Activated CD4-positive, alpha-beta T cell treated with anti-CD3 and anti-CD28 coated beads, Interleukin-2, amount 50 U/mL, for 24 hours (primary cell): ENCODE data around the gene TRPM5.

ENCODE experiments used
- DNase-seq, 2 donors: peaks; one replicate each; pipeline ENCODE4 v3.0.0-alpha.2; 2020; ENCODE audit warnings: low read depth in 1 of 2, low spot score in 1 of 2

TRPM5 gene

GRCh38 chr11:2470495-2470894 lies 26.2 kb upstream of the TRPM5 start:
- no peak for DNase-seq

DNA sequence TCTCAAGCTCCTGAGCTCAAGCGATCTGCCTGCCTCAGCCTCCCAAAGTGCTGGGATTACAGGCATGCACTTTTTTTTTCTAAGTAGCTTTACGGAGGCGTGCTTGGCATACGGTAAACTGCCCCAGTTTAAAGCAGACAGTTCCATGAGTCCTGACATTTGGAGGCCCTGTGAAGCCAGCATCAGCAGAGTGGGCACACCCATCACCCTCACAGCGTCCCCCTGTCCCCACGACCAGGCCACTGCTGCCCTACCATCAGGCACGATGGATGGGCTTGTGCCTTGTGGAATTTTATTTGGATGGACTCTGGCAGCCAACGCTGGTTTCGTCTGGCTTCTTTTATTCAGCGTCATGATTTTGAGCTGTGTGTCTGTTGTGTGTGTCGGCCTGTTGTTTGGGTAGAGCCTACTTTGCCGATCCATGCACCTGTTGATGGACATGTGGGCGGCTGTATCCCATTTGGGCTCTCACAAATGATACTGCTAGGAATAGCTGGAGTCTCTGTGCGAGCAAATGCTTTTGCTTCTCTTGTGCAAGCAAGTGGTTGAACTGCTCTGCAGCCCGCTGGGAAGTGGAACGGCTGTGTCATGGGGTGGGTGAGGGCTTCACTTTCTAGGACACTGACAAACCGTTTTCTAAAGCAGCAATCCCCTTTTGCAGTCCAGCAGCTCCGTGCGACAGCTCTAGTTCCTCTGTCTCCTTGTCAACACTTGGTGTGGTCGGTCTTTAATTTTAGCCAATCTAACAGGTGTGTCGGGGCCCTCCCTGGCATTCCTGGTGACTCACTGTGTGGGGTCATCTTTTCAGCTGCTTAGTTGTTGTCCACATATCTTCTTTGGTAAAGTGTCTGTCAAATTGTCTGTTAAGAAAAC lies 24.3 kb upstream of the TRPM5 start:
- no peak for DNase-seq

DNA sequence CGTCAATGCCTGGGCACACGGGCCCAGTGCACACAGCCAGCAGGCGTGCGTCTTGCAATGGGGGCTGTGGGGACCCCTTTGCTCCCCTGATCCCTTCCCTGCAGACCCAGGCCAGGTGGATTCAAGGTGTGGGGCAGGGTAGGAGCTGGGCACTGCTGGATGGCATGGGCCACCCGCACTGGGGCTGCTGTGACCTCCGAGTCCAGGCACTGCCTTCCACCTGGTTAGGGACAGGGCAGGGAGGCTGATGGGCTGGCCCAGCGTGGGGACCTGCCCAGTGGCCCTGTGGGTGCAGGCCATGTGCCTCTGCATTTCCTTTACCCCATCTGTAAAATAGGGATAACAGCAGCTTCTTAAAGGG lies 23.4 kb upstream of the TRPM5 start:
- no peak for DNase-seq

DNA sequence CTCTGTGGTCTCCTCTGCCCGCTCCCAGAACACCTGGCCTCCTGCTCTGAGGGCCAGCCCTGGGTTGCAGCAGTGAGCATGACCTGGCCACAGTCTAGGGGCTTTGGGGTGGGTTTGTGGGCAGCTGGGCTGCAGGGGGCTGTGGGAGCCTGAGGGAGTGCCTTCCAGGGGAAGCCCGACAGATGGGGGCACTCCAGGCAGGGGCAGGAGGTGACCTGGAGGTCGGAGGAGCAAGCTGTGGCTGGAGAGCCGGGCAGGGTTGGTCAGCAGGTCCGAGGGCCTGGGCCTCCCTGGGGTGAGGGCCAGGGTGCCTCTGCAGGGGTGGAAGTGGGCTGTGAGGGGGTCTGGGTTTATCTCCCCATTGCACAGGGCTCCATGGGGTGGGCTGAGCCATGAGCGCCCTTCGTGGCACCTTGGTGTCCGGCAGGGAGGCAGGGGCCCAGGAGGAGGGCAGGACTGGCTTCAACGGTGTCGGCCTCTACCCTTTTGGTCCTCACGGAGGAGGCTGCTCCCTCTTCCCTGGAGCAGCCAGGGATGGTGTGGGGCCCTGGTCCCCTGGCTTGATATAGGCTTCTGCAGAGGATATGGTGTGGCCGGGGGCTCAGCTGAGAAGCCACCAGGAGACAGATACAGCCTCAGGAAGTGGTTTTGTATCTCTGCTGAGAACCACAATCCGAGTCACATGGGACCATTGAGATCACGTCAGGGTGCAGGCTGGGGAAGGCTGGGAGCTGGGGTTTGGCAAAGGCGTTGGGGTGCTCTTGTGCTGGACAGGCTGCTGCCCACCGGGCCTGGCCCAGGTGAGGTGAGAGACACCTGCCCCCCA lies 22.8 kb upstream of the TRPM5 start:
- DNase-seq = peak in 1 of 2 donors; percentile 41

DNA sequence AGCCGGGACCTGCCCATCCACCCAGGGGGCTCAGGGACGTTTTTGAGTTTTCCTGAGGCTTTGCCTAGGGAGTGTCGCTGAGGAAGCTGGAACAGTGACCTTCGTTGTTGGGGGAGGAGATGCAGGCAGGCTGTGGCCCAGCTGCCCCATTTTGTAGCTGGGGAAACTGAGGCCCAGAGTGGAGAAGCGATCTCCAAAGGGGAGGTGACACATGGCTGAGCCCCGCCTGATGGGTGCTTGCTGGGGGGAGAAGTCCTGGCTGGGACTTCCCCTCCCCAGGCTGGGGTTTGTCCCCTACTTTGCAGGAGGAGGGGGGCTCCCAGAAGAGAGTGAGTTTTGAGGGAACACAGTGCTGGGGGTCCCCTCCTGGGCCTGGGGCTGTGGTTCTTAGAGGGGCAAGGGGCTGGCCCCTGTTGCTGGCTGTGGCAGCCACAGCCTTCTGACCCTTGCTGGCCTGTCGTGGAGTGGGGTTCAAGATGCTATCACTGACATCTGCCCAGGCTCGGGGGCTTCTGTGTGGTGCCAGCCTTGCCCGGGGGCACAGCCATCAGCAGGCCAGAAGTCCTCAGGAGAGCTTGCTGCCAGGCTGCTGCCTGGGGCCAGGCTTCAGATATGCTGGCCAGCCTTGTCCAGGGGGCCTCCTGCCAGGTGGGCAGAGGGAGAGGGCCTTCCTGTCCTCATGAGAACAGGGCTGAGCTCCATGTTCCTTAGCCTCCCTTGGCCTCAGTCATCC lies 21.9 kb upstream of the TRPM5 start:
- DNase-seq = no peak

- no peak for DNase-seq
Observed at GRCh38 chr11:2465202-2466068, 21.1 kb upstream of the TRPM5 start.

DNA sequence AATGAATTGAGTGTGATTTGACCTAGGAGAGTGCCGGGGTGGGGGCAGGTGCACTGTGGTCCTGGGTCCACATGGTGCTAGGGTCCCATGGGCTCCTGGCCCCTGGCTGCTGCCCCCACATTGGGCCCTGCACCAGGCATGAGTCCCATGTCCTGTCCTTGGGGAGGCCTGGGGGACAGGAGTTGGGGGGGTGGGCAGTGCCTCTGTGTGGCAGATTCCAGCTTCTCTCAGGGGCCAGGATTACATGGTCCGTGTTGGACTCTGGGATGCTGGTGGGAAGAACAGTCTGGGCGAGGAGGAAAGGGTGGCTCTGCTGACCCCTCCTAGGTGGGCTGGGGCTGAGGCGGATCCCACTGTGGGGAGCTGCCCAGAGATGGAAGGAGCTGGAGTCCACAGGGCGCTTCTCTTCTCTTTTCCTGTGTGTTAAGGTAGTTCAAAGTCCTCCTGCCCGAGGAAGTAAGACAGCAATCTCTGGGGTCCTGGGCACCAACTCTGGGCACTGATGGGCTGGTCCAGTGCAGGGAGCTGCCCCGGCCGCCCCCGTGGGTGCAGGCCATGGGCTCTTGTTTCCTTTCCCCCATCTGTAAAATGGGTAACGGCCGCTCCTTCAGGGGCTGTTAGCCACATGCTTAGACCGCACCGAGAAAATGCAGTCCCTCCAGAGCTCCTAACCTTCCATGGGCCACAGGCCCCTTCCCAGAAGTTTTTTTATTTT lies 20.3 kb upstream of the TRPM5 start:
- DNase-seq = no peak

DNA sequence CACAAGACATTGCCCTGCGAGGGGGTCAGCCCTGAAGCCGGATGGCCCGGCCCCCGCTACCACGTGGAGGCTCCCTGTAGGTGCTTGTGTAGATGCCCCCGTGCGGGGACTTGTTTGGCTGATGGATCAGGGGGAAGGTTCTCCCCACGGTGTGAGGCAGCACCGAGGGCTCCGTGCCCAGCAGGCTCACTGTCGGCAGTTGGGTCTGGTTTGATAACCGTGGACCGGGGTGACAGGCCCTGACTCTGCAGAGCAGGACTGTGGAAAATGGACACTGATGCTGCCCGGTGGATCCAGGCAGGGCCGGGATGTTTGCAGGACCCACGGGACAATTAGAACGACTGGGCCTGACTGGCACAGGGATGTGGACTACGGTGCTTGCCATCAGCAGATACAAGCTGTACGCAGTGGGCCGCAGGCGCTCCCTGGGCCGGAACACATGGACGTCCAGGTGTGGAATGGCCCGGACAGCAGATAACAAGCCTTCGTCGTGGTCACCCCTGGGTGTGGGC lies 19.5 kb upstream of the TRPM5 start:
- no peak for DNase-seq

DNA sequence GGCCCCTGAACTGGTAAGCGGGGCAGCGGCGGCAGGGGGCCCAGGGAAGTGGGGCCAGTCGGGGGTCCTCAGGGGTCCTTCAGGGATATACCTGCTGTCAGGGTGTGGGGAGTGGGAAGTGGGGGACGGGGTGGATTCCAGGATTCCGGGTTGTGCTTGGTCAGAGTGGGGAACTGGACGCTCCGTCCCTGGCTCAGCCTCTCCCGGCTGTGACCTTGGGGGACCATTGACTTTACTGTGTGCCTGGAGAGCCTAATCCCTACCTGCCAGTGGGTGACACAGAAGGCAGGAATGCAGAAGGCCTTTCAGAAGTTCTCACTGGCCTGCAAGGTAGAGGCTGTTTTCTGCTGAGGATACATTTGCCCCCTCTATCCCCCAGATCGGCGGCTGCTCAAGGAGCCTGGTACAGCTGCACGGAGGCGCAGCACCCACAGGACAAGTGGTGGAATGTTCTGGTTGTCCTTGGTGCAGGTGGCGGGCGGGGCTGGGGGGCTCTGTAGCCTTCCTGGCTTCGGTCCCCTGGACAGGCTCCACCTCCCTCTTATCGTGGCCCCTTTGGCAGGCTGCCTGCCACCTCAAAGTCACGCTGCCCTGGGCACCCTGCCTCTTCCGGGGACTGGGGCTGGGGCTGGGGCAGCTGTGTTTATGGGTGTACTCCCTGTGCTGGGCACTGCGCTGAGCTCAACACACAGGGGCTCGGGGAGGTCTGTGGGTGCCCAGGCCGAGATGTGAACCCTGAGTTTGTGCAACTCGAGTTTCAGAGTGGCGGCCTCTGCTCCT lies 18.9 kb upstream of the TRPM5 start:
- no peak for DNase-seq

- DNase-seq = no peak
Observed at GRCh38 chr11:2462543-2462985, 18.2 kb upstream of the TRPM5 start.

DNA sequence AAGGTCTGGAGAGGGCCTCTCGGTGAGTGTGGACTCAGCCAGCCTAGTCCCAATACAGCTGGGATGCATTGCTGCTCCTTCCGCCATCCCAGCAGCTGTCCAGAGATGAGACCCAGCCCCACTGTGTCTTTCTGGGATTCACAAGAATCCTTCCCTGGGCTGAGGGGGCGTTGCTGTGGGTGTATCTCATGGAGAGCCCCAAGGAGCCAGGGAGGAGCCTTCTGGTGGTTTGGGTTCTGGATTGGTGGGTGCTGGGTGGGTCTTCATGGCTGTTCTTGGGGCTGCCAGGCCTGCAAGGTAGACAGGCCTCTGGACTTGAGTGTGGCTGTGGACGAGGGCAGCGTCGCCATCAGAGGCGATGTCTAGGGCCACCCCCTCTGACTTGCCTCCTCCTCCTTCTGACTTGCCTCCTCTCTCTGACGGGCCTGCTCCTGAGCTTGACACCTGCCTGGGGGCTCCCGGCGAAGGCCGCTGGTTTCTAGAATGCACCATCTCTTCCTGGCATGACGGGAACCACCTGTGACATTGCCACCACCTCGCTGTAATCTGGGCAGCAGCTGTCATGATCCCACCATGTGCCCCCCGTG lies 17.7 kb upstream of the TRPM5 start:
- no peak for DNase-seq

- no peak for DNase-seq
Observed at GRCh38 chr11:2461253-2461955, 17.1 kb upstream of the TRPM5 start.

DNA sequence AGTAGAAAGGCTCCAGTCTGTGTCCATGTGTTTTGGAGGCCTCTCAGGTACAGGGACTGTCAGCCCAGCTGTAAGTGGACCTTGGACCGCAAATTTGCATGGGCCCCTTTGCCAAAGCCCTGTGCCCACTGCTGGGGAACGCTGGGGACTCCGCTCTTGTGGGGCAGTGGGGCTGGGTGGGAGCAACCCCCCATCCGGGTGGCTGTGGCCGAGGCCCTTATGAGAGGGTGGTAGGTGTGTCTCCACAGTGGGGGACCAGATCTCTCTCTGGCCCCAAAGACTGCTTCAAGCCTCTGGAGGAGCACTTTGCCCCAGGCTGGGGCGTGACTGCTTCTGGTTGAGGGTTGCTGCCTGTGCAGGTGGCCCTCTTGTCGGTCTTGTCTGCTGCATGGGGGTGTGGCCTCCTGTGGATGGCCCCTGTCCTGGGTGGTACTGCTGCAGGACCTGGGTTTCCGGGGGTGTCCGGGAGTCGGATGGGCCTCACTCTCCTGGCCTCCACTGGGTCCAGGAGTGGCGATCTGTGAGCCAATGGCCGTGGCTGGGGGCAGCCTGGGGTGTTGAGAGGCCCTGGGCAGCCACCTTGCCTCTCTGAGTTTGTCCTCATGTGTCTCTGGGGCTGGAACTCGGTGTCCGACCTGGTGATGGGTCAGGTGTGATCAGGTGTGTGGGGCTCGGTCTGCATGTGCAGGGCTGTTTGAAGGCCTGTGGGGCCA lies 16.4 kb upstream of the TRPM5 start:
- DNase-seq = no peak

- DNase-seq = no peak
Observed at GRCh38 chr11:2459796-2460531, 15.7 kb upstream of the TRPM5 start.

DNA sequence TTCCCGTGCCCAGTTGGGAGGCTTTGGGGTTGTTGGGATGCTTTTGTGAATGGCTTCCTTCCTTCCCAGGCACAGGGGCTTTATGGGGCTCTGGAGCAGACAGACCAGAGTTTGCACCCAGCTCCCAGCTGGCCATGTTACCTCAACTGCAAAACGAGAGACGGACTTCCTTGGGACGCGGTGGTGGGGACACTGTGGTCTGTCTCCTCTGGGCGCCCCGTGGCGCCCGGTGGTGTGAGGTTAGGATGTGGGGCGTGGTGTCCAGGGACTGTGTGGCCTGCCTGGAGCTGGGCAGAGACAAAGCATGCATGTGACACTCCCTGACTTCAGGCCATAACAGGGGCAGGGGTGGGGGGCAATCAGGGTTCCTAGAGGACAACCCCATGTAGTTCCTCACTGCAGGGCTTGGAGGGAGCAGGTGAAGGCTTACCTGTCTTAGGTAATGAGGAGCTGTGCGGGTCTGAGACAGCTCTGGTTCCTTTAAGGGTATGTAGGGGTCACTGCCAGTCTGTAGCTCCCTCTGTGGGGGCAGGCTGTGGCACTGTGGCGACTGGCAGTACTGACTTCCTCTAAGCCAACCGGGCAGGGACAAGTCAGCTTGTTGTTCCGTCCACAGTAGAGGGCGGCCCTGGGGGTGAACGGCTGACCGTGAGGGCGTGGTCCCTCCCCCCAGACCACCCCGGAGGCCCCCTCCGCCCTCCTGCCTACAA lies 14.9 kb upstream of the TRPM5 start:
- DNase-seq = no peak

DNA sequence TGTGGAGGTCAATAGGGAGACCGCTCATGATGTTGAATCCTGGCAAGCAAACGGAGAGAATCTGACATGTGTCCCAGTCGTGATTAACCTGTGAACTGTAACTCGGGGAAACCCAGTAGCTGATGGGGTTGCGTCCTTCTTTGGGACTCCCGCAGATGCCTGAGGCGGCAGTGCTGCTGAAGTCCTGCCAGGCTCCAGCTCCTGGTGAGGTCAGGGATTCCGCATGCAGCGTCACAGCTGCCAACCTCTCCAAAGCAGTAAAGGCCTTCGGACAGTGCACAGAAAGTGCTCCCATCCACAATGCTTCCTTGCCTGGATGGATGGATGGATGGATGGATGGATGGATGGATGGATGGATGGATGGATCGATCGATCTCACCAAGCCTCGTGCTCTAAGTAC lies 14.0 kb upstream of the TRPM5 start:
- DNase-seq = no peak
